GM21825 (cell line): ENCODE results near the gene CAPN9.

ENCODE experiments used
- ATAC-seq: cut with Tn5 transposase; IDR thresholded peaks from one replicate; pipeline ENCODE4 v1.9.1; 2021; ENCODE audit warnings: mild to moderate bottlenecking, moderate library complexity; ENCODE audit not compliant: unreplicated experiment

CAPN9 gene

GRCh38 chr1:230745071-230745470 lies 2.1 kb upstream of the CAPN9 start:
- ATAC-seq = no peak

- no peak for ATAC-seq
Observed at GRCh38 chr1:230746617-230747016, 571 bp upstream of the CAPN9 start.

DNA sequence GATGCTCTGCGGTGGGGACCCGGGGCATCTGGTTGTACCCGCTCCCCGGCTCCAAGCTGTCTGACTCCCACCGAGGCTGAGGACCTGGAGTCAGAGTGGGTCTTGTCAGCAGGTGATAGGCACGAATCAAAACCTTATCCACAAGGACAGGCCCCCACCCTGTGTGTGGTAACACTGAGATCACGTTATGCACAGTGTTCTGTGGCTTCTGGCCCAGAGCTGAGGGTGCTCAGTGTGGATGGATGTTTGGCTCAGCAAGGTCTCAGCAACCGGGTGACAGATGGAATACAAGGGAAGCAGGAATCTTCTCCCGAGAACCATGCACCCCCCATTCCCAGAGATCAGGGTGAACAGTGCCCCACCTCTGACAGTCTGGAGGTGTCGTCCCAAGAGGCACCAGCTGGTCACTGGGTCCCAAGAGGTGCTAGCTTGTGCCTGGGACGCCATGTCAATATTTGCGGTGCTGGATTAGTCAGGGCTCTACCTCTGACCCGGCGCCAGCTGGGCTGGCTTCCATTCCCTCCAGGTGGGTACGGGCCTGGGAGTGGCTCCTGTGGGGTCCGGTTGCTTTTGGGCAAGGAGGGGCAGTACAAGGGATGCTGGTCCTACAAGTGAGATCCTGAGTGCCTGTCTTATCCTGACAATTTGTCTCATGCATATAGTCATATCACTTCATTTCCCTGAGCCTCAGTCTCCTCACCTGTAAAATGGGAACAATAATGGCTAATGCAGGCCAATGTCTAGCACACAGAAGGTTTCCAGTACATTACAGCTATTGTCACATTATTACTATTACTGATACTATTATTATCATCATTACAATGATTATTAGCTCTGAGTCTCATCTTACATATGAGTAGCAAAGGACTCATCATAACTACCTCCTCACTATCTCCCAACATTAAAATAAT lies 957 bp downstream of the CAPN9 start:
- ATAC-seq = no peak

GRCh38 chr1:230749150-230749549 lies 2.0 kb downstream of the CAPN9 start:
- ATAC-seq = no peak

DNA sequence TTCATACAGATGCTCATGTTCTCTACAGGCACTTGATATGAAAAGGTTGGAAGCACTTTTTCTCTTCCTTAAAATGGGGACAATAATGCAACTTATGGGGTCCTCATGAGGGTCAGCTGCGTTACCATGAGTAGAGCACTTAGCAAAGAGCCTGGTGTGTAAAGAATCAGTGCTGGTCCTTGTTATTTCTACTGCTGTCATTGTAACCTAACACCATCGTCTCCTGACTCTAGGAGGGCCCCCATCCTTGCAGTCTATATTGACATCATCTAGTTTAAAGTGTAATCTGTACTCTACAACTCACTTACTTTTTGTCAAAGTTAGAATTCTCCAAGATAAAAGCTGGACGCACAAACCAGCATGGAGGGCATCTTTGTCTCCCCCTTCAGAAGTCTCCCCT lies 2.4 kb downstream of the CAPN9 start:
- no peak for ATAC-seq

DNA sequence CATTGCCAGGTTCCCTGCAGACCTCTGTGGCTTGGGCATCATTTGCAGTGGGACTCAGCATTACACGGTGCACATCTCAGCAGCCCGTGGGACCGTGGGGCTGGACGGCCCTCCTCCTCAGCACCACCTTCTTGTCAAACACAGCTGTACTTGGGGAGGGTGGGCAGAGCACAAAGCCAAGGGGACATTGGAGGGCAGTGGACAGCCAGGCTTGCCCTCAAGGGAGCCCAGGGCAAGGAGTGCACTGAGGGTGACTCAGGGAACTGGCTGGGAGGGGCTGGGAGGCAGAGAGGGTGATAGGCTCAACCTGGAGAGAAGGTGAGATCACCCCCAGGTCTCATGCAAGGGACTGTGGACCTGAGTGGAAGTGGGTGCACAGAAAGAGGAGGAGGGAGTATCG lies 3.4 kb downstream of the CAPN9 start:
- no peak for ATAC-seq

- no peak for ATAC-seq
Observed at GRCh38 chr1:230750986-230751625, 3.9 kb downstream of the CAPN9 start.

DNA sequence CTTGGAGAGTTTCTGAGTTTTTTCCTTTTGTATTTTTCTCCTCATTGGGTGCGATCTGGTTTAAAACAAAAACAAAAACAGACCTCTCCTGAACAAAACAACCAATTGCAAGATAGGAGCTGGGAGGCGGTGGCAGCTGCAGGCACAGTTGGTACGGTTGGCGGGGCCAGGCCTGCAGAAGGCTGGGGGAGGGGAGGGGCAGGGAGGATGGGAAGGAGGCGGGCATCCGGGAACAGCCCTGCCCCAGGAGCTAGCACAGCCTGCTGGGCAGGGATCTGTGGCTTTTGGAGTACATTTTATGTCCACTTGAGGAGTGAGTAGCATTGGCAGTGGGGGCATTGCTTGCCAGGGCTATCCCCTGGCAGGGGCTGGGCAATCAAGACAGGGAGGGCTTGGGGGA lies 5.2 kb downstream of the CAPN9 start:
- ATAC-seq = no peak

GRCh38 chr1:230753191-230753585 lies 6.0 kb downstream of the CAPN9 start:
- ATAC-seq = no peak

DNA sequence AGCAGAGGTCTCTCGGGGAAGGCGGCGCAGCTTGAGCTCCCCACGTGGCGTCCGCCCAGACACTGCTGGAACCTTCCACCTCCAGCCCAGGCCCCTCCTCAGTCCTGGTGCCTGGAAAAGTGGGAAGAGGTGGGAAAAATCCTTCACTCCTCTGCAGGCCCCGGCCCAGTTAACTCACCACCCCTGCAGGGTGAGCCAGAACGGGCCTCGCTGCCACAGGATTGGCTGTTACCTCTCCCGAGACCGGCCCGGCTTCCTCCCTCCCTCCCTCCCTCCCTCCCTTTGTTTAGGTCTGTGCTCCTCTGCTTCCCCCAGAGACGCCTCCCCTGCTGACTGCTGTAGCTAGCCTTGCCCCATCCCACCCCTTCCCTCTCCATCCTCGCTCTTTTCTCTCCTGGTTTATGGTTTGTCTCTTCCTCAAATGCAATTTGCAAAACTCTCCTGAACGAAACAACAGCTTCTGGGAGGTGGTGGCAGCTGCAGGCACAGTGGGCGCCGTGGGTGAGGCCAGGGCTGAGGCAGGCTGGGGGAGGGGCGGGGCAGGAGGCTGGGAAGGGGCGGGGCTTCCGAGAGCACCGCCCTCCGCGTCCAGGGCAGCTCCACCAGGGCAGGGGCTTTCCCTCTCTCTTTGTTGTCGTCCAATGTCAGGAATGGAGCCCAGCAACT lies 6.5 kb downstream of the CAPN9 start:
- peak; percentile 60 for ATAC-seq

DNA sequence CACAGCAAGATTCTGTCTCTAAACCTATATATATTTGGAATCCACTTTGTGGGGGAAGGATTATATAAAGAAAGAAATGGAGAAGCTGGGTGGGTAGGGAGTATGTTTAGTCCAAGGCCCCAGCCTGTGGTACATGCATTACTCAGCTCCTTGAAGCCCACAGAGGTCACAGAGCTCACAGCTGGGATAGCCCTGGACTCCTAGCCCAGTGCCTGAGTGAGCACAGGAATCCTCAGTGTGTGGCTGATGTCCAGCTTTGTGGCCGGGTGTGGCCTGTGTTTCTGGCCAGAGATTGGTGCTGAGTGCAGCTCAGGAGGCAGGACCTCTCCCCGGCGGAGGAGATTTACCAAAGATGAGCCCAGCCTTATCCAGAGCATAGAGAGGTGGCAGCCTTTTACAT lies 7.6 kb downstream of the CAPN9 start:
- no peak for ATAC-seq

DNA sequence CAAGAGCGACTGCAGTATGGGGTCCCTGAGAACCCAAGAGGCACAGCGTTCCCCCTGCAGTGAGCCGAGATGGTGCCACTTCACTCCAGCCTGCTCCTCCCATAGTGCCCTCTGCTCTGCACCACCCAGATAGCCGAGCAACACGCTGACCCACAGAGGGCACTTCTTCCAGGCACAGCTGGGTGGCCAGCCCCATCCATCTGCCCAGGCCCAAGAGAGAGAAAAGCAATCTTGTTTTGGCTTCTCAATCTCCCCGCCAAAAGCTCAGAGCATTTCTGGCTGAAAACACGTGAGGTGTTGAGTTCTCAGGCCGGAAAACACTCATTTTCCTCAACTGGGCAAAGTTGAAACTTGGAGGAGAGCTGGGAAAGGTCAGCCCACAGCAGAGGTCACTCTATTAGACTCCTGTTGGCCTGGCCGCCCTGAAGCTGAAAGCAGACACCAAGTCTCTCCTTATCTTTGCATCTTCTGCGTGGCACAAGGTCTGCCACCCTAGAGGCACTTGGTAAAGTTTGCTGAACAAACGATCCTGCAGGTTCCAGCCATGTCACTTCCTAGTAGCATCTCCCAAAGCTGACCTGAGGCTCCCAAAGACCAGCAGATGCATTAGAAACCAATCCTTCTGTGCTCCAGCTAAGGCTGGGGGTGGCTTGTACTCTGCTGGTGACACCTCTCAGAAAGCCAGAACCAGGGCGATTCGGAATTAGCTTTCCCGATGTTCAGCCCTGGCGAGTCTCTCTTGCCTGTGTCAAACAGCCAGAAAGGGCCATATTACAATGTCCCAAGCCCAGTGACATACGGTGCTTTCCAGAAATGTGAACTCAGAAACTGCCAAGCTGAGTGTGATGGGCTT lies 10.9 kb downstream of the CAPN9 start:
- no peak for ATAC-seq

DNA sequence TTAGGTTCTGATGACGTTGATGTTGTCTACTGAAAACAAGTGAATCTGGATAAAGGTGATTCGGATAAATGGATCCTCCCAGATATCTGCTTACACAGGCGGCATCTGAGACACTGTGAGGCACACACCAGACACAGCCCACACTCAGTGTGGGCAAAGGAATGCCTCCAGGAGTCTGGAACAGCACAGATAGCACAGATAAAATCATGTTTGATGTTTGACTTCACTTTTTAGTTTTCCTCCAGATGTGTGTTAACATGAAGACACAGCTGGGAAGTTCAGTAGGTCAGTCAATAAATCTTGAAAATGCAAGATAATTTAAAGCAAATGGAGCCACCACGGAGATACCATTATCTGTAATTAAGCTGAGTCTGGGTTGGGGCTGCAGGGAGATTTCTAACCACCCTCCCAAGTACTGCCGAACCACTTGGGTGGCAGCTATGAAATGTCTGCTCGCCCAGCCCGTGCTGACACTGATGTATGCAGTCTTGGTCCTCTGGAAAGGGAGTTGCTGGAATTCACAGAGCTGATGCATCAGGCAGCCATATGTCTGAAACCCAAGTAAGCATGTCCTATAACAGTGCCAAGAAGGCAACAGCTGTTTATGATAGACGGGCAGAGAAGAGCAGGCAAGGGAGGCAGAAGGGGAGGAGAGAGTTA lies 11.7 kb downstream of the CAPN9 start:
- no peak for ATAC-seq

DNA sequence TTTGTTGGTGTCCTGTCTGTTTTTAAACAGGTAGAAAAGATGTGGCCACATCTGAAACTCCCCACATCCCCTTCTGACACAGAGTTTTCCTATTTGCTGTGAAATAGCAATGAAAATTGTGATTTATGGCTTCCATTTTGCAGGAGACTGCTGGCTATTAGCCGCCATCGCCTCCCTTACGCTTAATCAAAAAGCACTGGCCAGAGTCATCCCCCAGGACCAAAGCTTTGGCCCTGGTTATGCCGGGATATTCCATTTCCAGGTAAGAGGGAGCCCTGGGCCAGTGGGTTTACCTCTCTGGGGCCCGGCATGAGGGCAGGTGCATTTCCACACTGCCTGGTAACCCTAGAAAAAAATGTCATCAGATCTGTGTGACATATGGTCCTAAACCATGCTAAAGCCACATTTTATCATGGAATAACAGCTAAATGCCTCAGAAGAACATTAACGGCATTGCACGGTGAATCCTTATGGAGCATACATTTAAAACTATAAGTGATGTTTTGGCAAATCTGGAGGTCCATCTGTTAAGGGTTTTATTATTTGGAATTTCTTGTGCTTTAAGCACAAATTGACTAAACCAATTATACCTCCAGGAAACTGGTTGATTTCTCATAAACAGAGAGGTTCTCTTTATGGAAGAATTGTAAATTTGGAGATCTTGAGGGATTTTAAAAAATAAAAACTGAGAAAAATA lies 12.3 kb downstream of the CAPN9 start:
- no peak for ATAC-seq

DNA sequence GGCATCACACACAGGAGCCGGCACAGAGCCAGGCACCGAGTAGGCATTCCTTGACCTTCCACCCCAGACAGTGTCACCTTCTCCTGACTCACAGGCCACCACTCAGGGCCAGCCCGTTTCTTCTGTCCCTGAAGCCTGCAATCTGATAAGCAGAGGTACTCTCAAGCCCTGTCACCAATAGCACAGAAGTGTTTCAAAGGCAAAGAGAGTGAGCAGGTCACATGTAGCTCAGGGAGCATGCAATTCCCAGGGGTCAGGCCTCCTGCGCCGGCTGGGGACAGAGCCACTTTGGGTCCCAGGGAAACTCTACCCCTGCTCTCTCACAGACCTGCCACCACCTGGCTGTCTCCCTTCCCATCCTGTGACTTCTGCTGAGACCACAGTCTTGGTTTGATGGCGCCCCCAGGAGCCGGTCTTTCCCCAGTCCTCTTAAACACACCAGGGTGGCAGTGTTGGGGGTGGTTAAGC lies 13.2 kb downstream of the CAPN9 start:
- no peak for ATAC-seq

DNA sequence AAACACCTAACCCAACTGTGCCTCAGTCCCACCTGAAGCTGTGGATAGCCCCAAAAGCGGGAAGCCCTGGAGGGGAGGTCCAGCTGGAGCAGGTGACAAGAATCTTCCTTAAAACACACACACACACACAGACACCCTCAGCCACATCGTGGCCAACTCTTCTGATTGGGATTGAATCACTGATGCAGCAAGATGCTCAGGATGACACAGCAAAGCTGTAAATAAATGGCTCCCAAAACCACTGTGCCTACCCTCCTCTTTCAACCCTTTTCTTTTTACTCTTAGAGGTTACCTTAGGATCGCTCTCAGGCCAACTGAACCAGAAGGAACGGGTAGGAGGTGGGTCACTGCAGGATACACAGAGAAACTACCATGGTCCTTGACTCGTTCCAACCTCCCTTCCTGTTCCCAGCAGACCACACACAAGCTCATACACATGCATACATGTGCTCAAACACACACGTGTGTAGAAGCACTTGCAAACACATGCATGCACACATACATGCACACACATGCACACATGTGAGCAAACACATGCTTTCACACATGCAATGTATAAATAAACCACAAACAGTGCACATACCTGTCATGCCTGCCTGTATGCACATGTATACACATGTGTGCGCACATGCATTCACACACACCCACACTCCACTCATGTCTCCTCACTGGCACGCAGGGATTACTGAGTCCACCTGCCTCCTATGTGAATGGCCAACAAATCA lies 14.4 kb downstream of the CAPN9 start:
- no peak for ATAC-seq

DNA sequence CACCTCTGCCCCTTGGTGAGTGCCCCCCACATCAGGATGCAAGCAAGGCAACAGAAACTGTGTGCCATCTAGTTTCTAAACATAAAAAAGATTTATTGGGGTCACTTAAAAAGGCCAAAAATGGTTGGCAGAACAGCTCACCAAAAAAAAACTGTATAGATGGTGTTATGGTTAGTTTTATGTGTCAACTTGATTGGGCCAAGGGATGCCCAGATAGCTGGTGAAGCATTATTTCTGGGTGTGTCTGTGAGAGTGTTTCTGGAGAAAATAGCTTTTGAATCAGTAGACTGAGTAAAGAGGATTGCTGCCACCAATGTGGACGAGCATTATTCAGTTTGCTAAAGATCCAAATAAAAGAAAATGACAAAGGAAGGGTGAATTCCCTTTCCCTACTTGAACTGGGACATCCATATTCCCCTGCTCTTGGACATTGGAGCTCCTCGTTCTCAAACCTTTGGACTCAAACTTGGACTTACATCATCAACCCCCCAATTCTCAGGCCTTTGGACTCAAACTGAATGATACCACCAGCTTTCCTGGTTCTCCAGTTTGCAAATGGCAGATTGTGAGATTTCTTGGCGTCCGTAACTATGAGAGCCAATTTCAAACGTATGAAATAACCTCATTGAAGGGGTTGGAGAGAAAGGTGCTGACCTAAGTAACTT lies 16.9 kb downstream of the CAPN9 start:
- ATAC-seq = no peak

GRCh38 chr1:230766318-230766717 lies 19.1 kb downstream of the CAPN9 start:
- no peak for ATAC-seq
